Muscle of arm (tissue), 14 donors: ENCODE measurements around the gene GLDC. TPM values are rescaled to one million over a fixed set of nuclear protein-coding genes. Genes with fewer than 3 reads are reported as not detected.
"Not testable (repeated sequence)": the region's sequence is repeated elsewhere in the genome, so short reads cannot be mapped to it uniquely, and the experiment has no call there.

ENCODE experiments used
- DNase-seq: peaks from one replicate; pipeline ENCODE4 v3.0.0-alpha.2; 2013
- long read RNA-seq, 11 donors: transcript quantifications; one replicate each; lab custom pipeline, GENCODE V29; 2026
- polyA plus RNA-seq, 12 donors: library from polyadenylated mRNA; unstranded; fragments of 120-200 nt; gene quantifications; one replicate each; pipeline ENCODE4 v1.2.1, GENCODE V29; 2013; ENCODE audit not compliant: insufficient read length in 12 of 12

GLDC gene
- polyA plus RNA-seq = 1 to 10 TPM in 2 of 12 donors, under 1 TPM in 8, not detected in 2; 0.39 to 1.3 (median 0.69) TPM
- long read RNA-seq, donor 1 = 0 reads
- long read RNA-seq, donor 2 = 0 reads
- long read RNA-seq, donor 3 = 0 reads
- long read RNA-seq, donor 4 = 0 reads
- long read RNA-seq, donor 5 = 0 reads
- long read RNA-seq, donor 6 = 0 reads
- long read RNA-seq, donor 7 = 0 reads
- long read RNA-seq, donor 8, partial matches to known transcripts = 0 of 5 reads
- long read RNA-seq, donor 8, other reads (novel, unspliced or antisense) = 5 of 5 reads
- long read RNA-seq, donor 9, partial matches to known transcripts = 5 of 5 reads
- long read RNA-seq, donor 9, other reads (novel, unspliced or antisense) = 0 of 5 reads
- long read RNA-seq, donor 10 = 0 reads
- long read RNA-seq, donor 11 = 0 reads

- peak; percentile 17 for DNase-seq
These were observed at the start of gene GLDC for GRCh38 chr9:6645355-6646292. TSS of gene GLDC (minus strand) at chr9:6645729. CDS start at chr9:6645499, 230 bp downstream.

- no peak for DNase-seq
These were observed 47.4 kb upstream of the GLDC start for GRCh38 chr9:6692881-6693361.

GRCh38 chr9:6692433-6692832, 46.9 kb upstream of the GLDC start:
- no peak for DNase-seq

- DNase-seq = not testable (repeated sequence)
These were observed 45.1 kb upstream of the GLDC start for GRCh38 chr9:6690675-6691070.

- no peak for DNase-seq
These were observed 44.6 kb upstream of the GLDC start for GRCh38 chr9:6689893-6690674.

GRCh38 chr9:6687180-6687579, 41.7 kb upstream of the GLDC start:
- no peak for DNase-seq

- no peak for DNase-seq
These were observed 40.9 kb upstream of the GLDC start for GRCh38 chr9:6686396-6686795.

GRCh38 chr9:6681957-6682501, 36.5 kb upstream of the GLDC start:
- no peak for DNase-seq

- peak; percentile 97 for DNase-seq
These were observed 35.8 kb upstream of the GLDC start for GRCh38 chr9:6681147-6681956.

GRCh38 chr9:6680797-6681146, 35.2 kb upstream of the GLDC start:
- DNase-seq = no peak

GRCh38 chr9:6677803-6678202, 32.3 kb upstream of the GLDC start:
- DNase-seq = no peak

GRCh38 chr9:6676254-6676921, 30.9 kb upstream of the GLDC start:
- DNase-seq = no peak

GRCh38 chr9:6675268-6675667, 29.7 kb upstream of the GLDC start:
- DNase-seq = no peak

GRCh38 chr9:6673326-6674025, 27.9 kb upstream of the GLDC start:
- no peak for DNase-seq

- DNase-seq = no peak
These were observed 26.6 kb upstream of the GLDC start for GRCh38 chr9:6672118-6672517.

- DNase-seq = no peak
These were observed 25.9 kb upstream of the GLDC start for GRCh38 chr9:6671416-6671815.

- no peak for DNase-seq
These were observed 24.4 kb upstream of the GLDC start for GRCh38 chr9:6669881-6670280.

- DNase-seq = no peak
These were observed 22.2 kb upstream of the GLDC start for GRCh38 chr9:6667633-6668280.

GRCh38 chr9:6667080-6667479, 21.6 kb upstream of the GLDC start:
- DNase-seq = no peak
